Cardiac muscle cell (in vitro differentiated cells and primary cell): ENCODE data around the gene PPFIA4. TPM values are rescaled to one million over a fixed set of nuclear protein-coding genes. Genes with fewer than 3 reads are reported as not detected.

Source experiments
- DNase-seq, 2 donors: peaks; one replicate each; pipeline versions ENCODE4 v3.0.0 to v3.0.0-alpha.2; 2010 to 2017; ENCODE audit warnings: low read depth in 1 of 2, low spot score in 1 of 2
- H3K27ac ChIP-seq: fragments of 200-600 bp; sonication (generic); 2 replicates; pipeline ENCODE4 v1.5.1; 2016
- H3K27me3 ChIP-seq: fragments of 200-600 bp; sonication (generic); 2 replicates; pipeline ENCODE4 v1.6.0; 2016; ENCODE audit warnings: control low read depth
- H3K36me3 ChIP-seq: fragments of 200-600 bp; sonication (generic); 2 replicates; pipeline ENCODE4 v1.5.1; 2016; ENCODE audit warnings: control low read depth
- H3K4me1 ChIP-seq: fragments of 200-600 bp; sonication (generic); 2 replicates; pipeline ENCODE4 v1.8.1; 2017; ENCODE audit warnings: low read depth, mild to moderate bottlenecking, mixed run types
- H3K4me3 ChIP-seq: fragments of 200-600 bp; sonication (generic); 2 replicates; pipeline ENCODE4 v1.5.1; 2016; ENCODE audit warnings: mild to moderate bottlenecking
- H3K9me3 ChIP-seq: fragments of 200-600 bp; sonication (generic); 2 replicates; pipeline ENCODE4 v1.5.1; 2017; ENCODE audit warnings: low read depth, mild to moderate bottlenecking, control low read depth
- CTCF ChIP-seq: IDR thresholded peaks from 2 replicates; pipeline ENCODE4 v1.5.1; 2012; ENCODE audit warnings: low read depth, mild to moderate bottlenecking, low read length
- polyA plus RNA-seq: library from polyadenylated mRNA; unstranded; fragments of >200 nt; fragmentation: Nextera tagmentation; extraction: Ambion mirVana; gene quantifications from 2 replicates; pipeline ENCODE4 v1.2.1, GENCODE V29; 2016
- total RNA-seq: library from RNA; depleted of rRNA; stranded (reverse); fragments of >200 nt; gene quantifications from 2 replicates; pipeline ENCODE4 v1.2.3, GENCODE V29; 2016

Gene PPFIA4
- total and polyA plus RNA-seq, 2 experiments from 2014 or later = 97.5 to 207 TPM

GRCh38 chr1:203093754-203094410 lies 67.6 kb downstream of the PPFIA4 start:
- Histone ChIP-seq H3K27ac (no peak overlapping the region), H3K36me3 (no peaks in the 10 kb centered on the region), H3K4me1 (peaks cover 12% of the 10 kb centered on the region), H3K27me3 (no peaks in the 10 kb centered on the region), H3K9me3 (no peaks in the 10 kb centered on the region), H3K4me3 (no peak overlapping the region)
- no peak for DNase-seq
- no peak for TF ChIP-seq CTCF

GRCh38 chr1:203095061-203095690 lies 68.9 kb downstream of the PPFIA4 start:
- Histone ChIP-seq H3K27ac (no peak overlapping the region), H3K9me3 (no peaks in the 10 kb centered on the region), H3K4me3 (no peak overlapping the region), H3K36me3 (no peaks in the 10 kb centered on the region), H3K4me1 (peaks cover 12% of the 10 kb centered on the region), H3K27me3 (no peaks in the 10 kb centered on the region)
- DNase-seq = no peak
- no peak for TF ChIP-seq CTCF

- Histone ChIP-seq H3K27ac (no peak overlapping the region), H3K27me3 (no peaks in the 10 kb centered on the region), H3K36me3 (no peaks in the 10 kb centered on the region), H3K4me3 (no peak overlapping the region), H3K9me3 (no peaks in the 10 kb centered on the region), H3K4me1 (peaks cover 4% of the 10 kb centered on the region)
- TF ChIP-seq CTCF = no peak
- no peak for DNase-seq
Measured at GRCh38 chr1:203096566-203096965, 70.3 kb downstream of the PPFIA4 start.

- Histone ChIP-seq H3K27me3 (no peaks in the 10 kb centered on the region), H3K9me3 (no peaks in the 10 kb centered on the region), H3K4me3 (no peak overlapping the region), H3K27ac (no peak overlapping the region), H3K4me1 (no peaks in the 10 kb centered on the region), H3K36me3 (no peaks in the 10 kb centered on the region)
- DNase-seq = no peak
- TF ChIP-seq CTCF = no peak
Measured at GRCh38 chr1:203097001-203097400, 70.7 kb downstream of the PPFIA4 start.

- Histone ChIP-seq H3K9me3 (no peaks in the 10 kb centered on the region), H3K4me1 (no peaks in the 10 kb centered on the region), H3K4me3 (no peak overlapping the region), H3K27ac (no peak overlapping the region), H3K27me3 (no peaks in the 10 kb centered on the region), H3K36me3 (no peaks in the 10 kb centered on the region)
- no peak for DNase-seq
- TF ChIP-seq CTCF = no peak
Measured at GRCh38 chr1:203098445-203098844, 72.2 kb downstream of the PPFIA4 start.
